Panc1 (cell line): Measurements from ENCODE around the gene TM7SF3. TPM values are rescaled to one million over a fixed set of nuclear protein-coding genes. Genes with fewer than 3 reads are reported as not detected.

Experiments used
- ATAC-seq: fragments of 200-7000 bp; cut with Tn5 transposase; 2 replicates; pipeline ENCODE4 v1.9.1; 2020; ENCODE audit warnings: mild to moderate bottlenecking, moderate library complexity
- Bru-seq: library from RNA; stranded (reverse); fragments of 400-500 nt; gene quantifications from one replicate; lab custom pipeline; 2021; lab: Mats Ljungman, UMichigan
- BruChase-seq, 2 experiments: library from RNA; stranded (reverse); fragments of 400-500 nt; gene quantifications; one replicate each; lab custom pipeline; 2021; lab: Mats Ljungman, UMichigan
- BruUV-seq: library from RNA; stranded (reverse); fragments of 400-500 nt; replicated peaks from 2 replicates; lab custom pipeline; 2021; lab: Mats Ljungman, UMichigan
- CTCF ChIA-PET: fragments of 300-600 bp; sonication (Branson Sonifier 250); formaldehyde crosslinking; loops from one replicate; lab custom pipeline; 2022; ENCODE audit warnings: antibody characterized with exemption; lab: Charles Lee
- POLR2A ChIA-PET: fragments of 300-600 bp; sonication (Branson Sonifier 250); formaldehyde crosslinking; loops from one replicate; lab custom pipeline; 2022; ENCODE audit warnings: antibody characterized with exemption; lab: Charles Lee
- DNase-seq: peaks from one replicate; pipeline ENCODE4 v3.0.0-alpha.2; 2010; ENCODE audit warnings: low read depth, low spot score
- H3K27ac ChIP-seq: 2 replicates; pipeline ENCODE4 v1.5.1; 2011; ENCODE audit warnings: mild to moderate bottlenecking, low read length, inconsistent platforms
- H3K27me3 ChIP-seq: fragments of 200-500 bp; sonication (Bioruptor generic); 2 replicates; pipeline ENCODE4 v1.6.0; 2014; ENCODE audit warnings: low read length, inconsistent platforms; ENCODE audit not compliant: control insufficient read depth, insufficient read depth
- H3K36me3 ChIP-seq: fragments of 200-500 bp; sonication (Bioruptor generic); 2 replicates; pipeline ENCODE4 v1.5.1; 2014; ENCODE audit warnings: inconsistent platforms, mild to moderate bottlenecking, low read length, moderate library complexity; ENCODE audit not compliant: control insufficient read depth, insufficient read depth
- H3K4me1 ChIP-seq: 2 replicates; pipeline ENCODE4 v1.5.1; 2011; ENCODE audit warnings: inconsistent platforms, mild to moderate bottlenecking, low read length, moderate library complexity; ENCODE audit not compliant: control insufficient read depth, insufficient read depth
- H3K4me3 ChIP-seq, 2 experiments: 2 replicates each; pipeline ENCODE4 v1.5.1; 2011 to 2012; ENCODE audit warnings: low read depth in 2 of 2, low read length in 2 of 2, mild to moderate bottlenecking in 2 of 2, inconsistent platforms in 1 of 2, moderate library complexity in 1 of 2
- H3K9me3 ChIP-seq: fragments of 200-500 bp; sonication (Bioruptor generic); 2 replicates; pipeline ENCODE4 v1.5.1; 2014; ENCODE audit warnings: low read depth, mild to moderate bottlenecking, inconsistent platforms, low read length, moderate library complexity; ENCODE audit not compliant: control insufficient read depth, insufficient read depth
- CTCF ChIP-seq: fragments of 450-650 bp; IDR thresholded peaks from 2 replicates; pipeline ENCODE4 v1.5.1; 2017; ENCODE audit warnings: mild to moderate bottlenecking
- POLR2AphosphoS5 ChIP-seq: IDR thresholded peaks from 2 replicates; pipeline ENCODE4 v1.6.1; 2012; ENCODE audit warnings: mild to moderate bottlenecking, low read depth, low read length, moderate library complexity
- REST ChIP-seq, 2 experiments: IDR thresholded peaks; 2 replicates each; pipeline ENCODE4 v1.6.1; 2011 to 2012; ENCODE audit warnings: low read depth in 2 of 2, control low read depth in 1 of 2, low read length in 1 of 2, mild to moderate bottlenecking in 1 of 2, moderate library complexity in 1 of 2; ENCODE audit not compliant: insufficient read depth in 1 of 2
- SIN3A ChIP-seq: IDR thresholded peaks from 2 replicates; pipeline ENCODE4 v1.6.1; 2012; ENCODE audit warnings: low read depth, mild to moderate bottlenecking, low read length, moderate library complexity, borderline replicate concordance; ENCODE audit not compliant: insufficient read depth
- TCF7L2 ChIP-seq: IDR thresholded peaks from 2 replicates; pipeline ENCODE4 v1.6.1; 2011; ENCODE audit warnings: mild to moderate bottlenecking, low read depth, low read length, inconsistent platforms
- in situ Hi-C: cut with HindIII; loops from 2 replicates; pipeline ENCODE4 v1.10.0; 2016; ENCODE audit warnings: low sequenced_read_pairs, low pct_unique_long_range_greater_than_20kb
- intact Hi-C: fragments of 100-400 bp; cut with micrococcal nuclease; formaldehyde crosslinking; loops from one replicate; pipeline ENCODE4 v1.10.0; 2022; ENCODE audit not compliant: unreplicated experiment
- long read RNA-seq: library from polyadenylated mRNA; unstranded; transcript quantifications from one replicate; pipeline ENCODE4 v2.0.0, GENCODE V29; 2021; ENCODE audit not compliant: unreplicated experiment
- polyA plus RNA-seq: library from polyadenylated mRNA; unstranded; fragments of >200 nt; gene quantifications from one replicate; pipeline ENCODE4 v1.2.1, GENCODE V29; 2012; ENCODE audit warnings: missing spikeins; ENCODE audit not compliant: insufficient read length
- total RNA-seq: library from RNA; stranded (reverse); gene quantifications from one replicate; pipeline ENCODE4 v1.2.1, GENCODE V29; 2021; ENCODE audit not compliant: unreplicated experiment

Gene TM7SF3
- total RNA-seq (59.8 TPM), Bru-seq, nascent RNA (percentile 71 among the genes with signal in this experiment), BruChase-seq, experiment 1, labeled RNA remaining after a 2-hour chase (percentile 78 among the genes with signal in this experiment), BruChase-seq, experiment 2, labeled RNA remaining after a 6-hour chase (percentile 78 among the genes with signal in this experiment)
- 39.7 TPM for polyA plus RNA-seq
- long read RNA-seq, transcript TM7SF3-201 (12 exons, 2,709 nt): major isoform, 51 of 142 reads
- long read RNA-seq, partial matches to known transcripts: 18 of 142 reads
- long read RNA-seq, other reads (novel, unspliced or antisense): 73 of 142 reads

GRCh38 chr12:27014085-27014858, at the start of gene TM7SF3:
Gene TM7SF3 (minus strand): TSS chr12:27014384. CDS start chr12:27014168, 216 bp downstream.
- peak; percentile 62; the same call in 1 of the 2 replicates for TF ChIP-seq TCF7L2
- no peak for TF ChIP-seq REST (IDR thresholded peaks at IDR 0.05; ENCODE audit: insufficient read depth in 1 of 2, low read depth in 2 of 2, low read length in 1 of 2)
- TF ChIP-seq CTCF: peak; percentile 100
- TF ChIP-seq SIN3A: 0 out of 2 replicates have a peak, but pooled peaks have one; percentile 78
- TF ChIP-seq POLR2AphosphoS5: peak; percentile 76; the same call in 1 of the 2 replicates
- intact Hi-C loops (loop anchor here (5.0 to 10.0 kb wide), 3 partner anchors 77 to 162 kb away; partner anchors contain the start of genes FGFR1OP2 and INTS13), in situ Hi-C loops (no loop called here)
- Histone ChIP-seq H3K4me1 (peaks cover 25% of the 10 kb centered on the region), H3K4me3 (peak within 1 kb of the TSS; percentile 81 to 96), H3K9me3 (no peaks in the 10 kb centered on the region), H3K27ac (peak within 1 kb of the TSS; percentile 88), H3K27me3 (no peaks in the 10 kb centered on the region), H3K36me3 (no peaks in the 10 kb centered on the region)
- no TSS peak for BruUV-seq
- ChIA-PET POLR2A (interaction anchor here (0.7 kb wide), 2 partner anchors 8 to 162 kb away, joined by 3 to 8 read pairs; partner anchors contain the start of gene MED21), CTCF (interaction anchor here (0.6 to 1.9 kb wide), 4 partner anchors 9 to 292 kb away, joined by 3 to 42 read pairs (median 4); partner anchors contain the start of gene MED21)
- ATAC-seq (peak; percentile 98), DNase-seq (peak; percentile 74)

- Histone ChIP-seq H3K27ac (no peak overlapping the region), H3K27me3 (no peaks in the 10 kb centered on the region), H3K4me3 (no peak overlapping the region), H3K4me1 (no peaks in the 10 kb centered on the region), H3K9me3 (no peaks in the 10 kb centered on the region), H3K36me3 (no peaks in the 10 kb centered on the region)
- BruUV-seq: no TSS peak
- ChIA-PET CTCF (no interaction called here), POLR2A (no interaction called here)
- TF ChIP-seq TCF7L2: no peak
- TF ChIP-seq POLR2AphosphoS5: no peak
- no peak for TF ChIP-seq SIN3A
- TF ChIP-seq REST (IDR thresholded peaks at IDR 0.05; ENCODE audit: insufficient read depth in 1 of 2, low read depth in 2 of 2, low read length in 1 of 2): no peak
- ATAC-seq (no peak), DNase-seq (no peak)
- in situ Hi-C loops (no loop called here), intact Hi-C loops (no loop called here)
These were observed 49.2 kb upstream of the TM7SF3 start for GRCh38 chr12:27063250-27063851.
